T-cell (primary cell): ENCODE data around the gene ACCS. TPM values are rescaled to one million over a fixed set of nuclear protein-coding genes. Genes with fewer than 3 reads are reported as not detected.

Experiments used
- ATAC-seq, 4 experiments: fragments of 200-7000 bp in 3 of 4; fragments of 150-1000 bp in 1 of 4; cut with Tn5 transposase; replicated peaks in 1 of 4; 1 replicate in 3 of 4; 2 replicates in 1 of 4; pipeline ENCODE4 v1.10.0; 2021; ENCODE audit warnings: moderate library complexity in 3 of 4, mild to moderate bottlenecking in 2 of 4, moderate number of reproducible peaks in 1 of 4
- CTCF ChIA-PET, 2 donors: fragments of 300-600 bp; sonication (Branson Sonifier 250); formaldehyde crosslinking; loops; one replicate each; lab custom pipeline; 2022; ENCODE audit warnings: antibody characterized with exemption in 2 of 2; lab: Charles Lee
- POLR2A ChIA-PET, 2 donors: fragments of 300-600 bp; sonication (Branson Sonifier 250); formaldehyde crosslinking; loops; one replicate each; lab custom pipeline; 2022; ENCODE audit warnings: antibody characterized with exemption in 2 of 2; lab: Charles Lee
- DNase-seq, 35 experiments: peaks; one replicate each; pipeline versions ENCODE4 v3.0.0 to v3.0.0-alpha.2; 2013 to 2023
- H3K27ac ChIP-seq: one replicate; pipeline ENCODE4 v1.5.1; 2013; ENCODE audit warnings: low read length
- H3K27me3 ChIP-seq, 2 experiments: replicated peaks in 1 of 2; 1 replicate in 1 of 2; 2 replicates in 1 of 2; pipeline versions ENCODE4 v1.6.1 to v1.7.0; 2013; ENCODE audit warnings: low read length in 1 of 2, mixed read lengths in 1 of 2; ENCODE audit not compliant: control insufficient read depth in 2 of 2, insufficient read depth in 2 of 2; ENCODE audit errors: extremely low read depth in 1 of 2
- H3K36me3 ChIP-seq, 2 donors: 1 replicate in 1 of 2; 2 replicates in 1 of 2; pipeline versions ENCODE4 v1.6.1 to v1.7.0; 2013; ENCODE audit warnings: low read length in 1 of 2; ENCODE audit not compliant: control insufficient read depth in 2 of 2, insufficient read depth in 1 of 2; ENCODE audit errors: extremely low read depth in 1 of 2
- H3K4me1 ChIP-seq, 2 experiments: 1 replicate in 1 of 2; 2 replicates in 1 of 2; pipeline versions ENCODE4 v1.6.1 to v1.7.0; 2013; ENCODE audit warnings: low read length in 2 of 2, mixed read lengths in 1 of 2; ENCODE audit not compliant: insufficient read depth in 2 of 2, control insufficient read depth in 1 of 2; ENCODE audit errors: extremely low read depth in 1 of 2
- H3K4me3 ChIP-seq, 2 donors: 1 replicate in 1 of 2; 2 replicates in 1 of 2; pipeline versions ENCODE4 v1.5.1 to v1.7.0; 2013; ENCODE audit warnings: mild to moderate bottlenecking in 2 of 2, low read length in 1 of 2, moderate library complexity in 1 of 2; ENCODE audit not compliant: control insufficient read depth in 1 of 2; ENCODE audit errors: extremely low read depth in 1 of 2
- H3K9me3 ChIP-seq: 2 replicates; pipeline ENCODE4 v1.7.0; 2013
- H3K27ac Mint-ChIP-seq, 2 donors: one replicate each; pipeline ENCODE4 v1.8.0; 2020 to 2021; ENCODE audit warnings: mild to moderate bottlenecking in 2 of 2, mixed read lengths in 2 of 2
- H3K27me3 Mint-ChIP-seq, 2 donors: one replicate each; pipeline ENCODE4 v1.8.0; 2021 to 2022; ENCODE audit warnings: mixed read lengths in 2 of 2
- H3K36me3 Mint-ChIP-seq: one replicate; pipeline ENCODE4 v1.8.0; 2021; ENCODE audit warnings: mixed read lengths
- H3K4me1 Mint-ChIP-seq, 3 donors: one replicate each; pipeline ENCODE4 v1.8.0; 2020 to 2022; ENCODE audit warnings: mixed read lengths in 3 of 3, mild to moderate bottlenecking in 1 of 3
- H3K4me3 Mint-ChIP-seq, 3 donors: one replicate each; pipeline ENCODE4 v1.8.0; 2020 to 2022; ENCODE audit warnings: mild to moderate bottlenecking in 3 of 3, mixed read lengths in 3 of 3, moderate library complexity in 3 of 3
- H3K9me3 Mint-ChIP-seq, 3 donors: one replicate each; pipeline ENCODE4 v1.8.0; 2020 to 2022; ENCODE audit warnings: mixed read lengths in 3 of 3
- WGBS: methylation state at CpG from one replicate; pipeline ENCODE4 v1.1.5; 2013; ENCODE audit warnings: missing lambda C conversion rate; ENCODE audit not compliant: insufficient coverage; 5-methylcytosine and 5-hydroxymethylcytosine counted together
- total RNA-seq, 35 experiments: library from RNA in 6 of 35; stranded (reverse) in 6 of 35; fragments of 120-200 nt in 1 of 35; gene quantifications; one replicate each; pipeline versions ENCODE4 v1.2.1 to v1.2.4 and lab custom pipeline; 2013 to 2026

Gene ACCS
- total RNA-seq, 5 donors from 2014 or later (not counting 1 experiment from before 2014, with no cell fraction given) = 18.9 to 66.4 (median 27.5) TPM

GRCh38 chr11:44113018-44113417 is 46.9 kb downstream of the ACCS start:
- CTCF ChIA-PET = no interaction called here
- WGBS = 86% methylated on average over 1 of the region's 3 CpGs

GRCh38 chr11:44113572-44113971 is 47.5 kb downstream of the ACCS start:
- CTCF ChIA-PET = interaction anchor here in 1 of 2 donors (0.5 kb wide), 1 partner anchor 40 kb away, joined by 5 read pairs; no protein-coding TSS in a partner anchor
- Mint-ChIP-seq H3K4me3 (no peak overlapping the region), H3K27ac (no peak overlapping the region), H3K36me3 (peaks cover 66% of the 10 kb centered on the region), H3K9me3 (no peaks in the 10 kb centered on the region), H3K4me1 (peaks cover 7 to 10% (median 8%) of the 10 kb centered on the region in 3 donors), H3K27me3 (no peaks in the 10 kb centered on the region)
- Histone ChIP-seq H3K27me3 (no peaks in the 10 kb centered on the region), H3K4me3 (no peak overlapping the region), H3K27ac (no peak overlapping the region), H3K4me1 (no peaks in the 10 kb centered on the region), H3K9me3 (no peaks in the 10 kb centered on the region), H3K36me3 (peaks cover 0 to 62% of the 10 kb centered on the region in 2 donors)
- 92% methylated on average over 2 of the region's 3 CpGs for WGBS
- ATAC-seq = no peak
- no peak for DNase-seq
- POLR2A ChIA-PET = no interaction called here

More at GRCh38 chr11:44113018-44113417, 46.9 kb downstream of the ACCS start:
- ATAC-seq = no peak
- Histone ChIP-seq H3K4me1 (no peaks in the 10 kb centered on the region), H3K27ac (no peak overlapping the region), H3K36me3 (peaks cover 0 to 66% of the 10 kb centered on the region in 2 donors), H3K27me3 (no peaks in the 10 kb centered on the region), H3K9me3 (no peaks in the 10 kb centered on the region), H3K4me3 (no peak overlapping the region)
- Mint-ChIP-seq H3K27me3 (no peaks in the 10 kb centered on the region), H3K9me3 (no peaks in the 10 kb centered on the region), H3K36me3 (peaks cover 65% of the 10 kb centered on the region), H3K4me1 (peaks cover 7 to 10% (median 8%) of the 10 kb centered on the region in 3 donors), H3K27ac (no peak overlapping the region), H3K4me3 (no peak overlapping the region)
- POLR2A ChIA-PET = no interaction called here
- DNase-seq = no peak

DNA sequence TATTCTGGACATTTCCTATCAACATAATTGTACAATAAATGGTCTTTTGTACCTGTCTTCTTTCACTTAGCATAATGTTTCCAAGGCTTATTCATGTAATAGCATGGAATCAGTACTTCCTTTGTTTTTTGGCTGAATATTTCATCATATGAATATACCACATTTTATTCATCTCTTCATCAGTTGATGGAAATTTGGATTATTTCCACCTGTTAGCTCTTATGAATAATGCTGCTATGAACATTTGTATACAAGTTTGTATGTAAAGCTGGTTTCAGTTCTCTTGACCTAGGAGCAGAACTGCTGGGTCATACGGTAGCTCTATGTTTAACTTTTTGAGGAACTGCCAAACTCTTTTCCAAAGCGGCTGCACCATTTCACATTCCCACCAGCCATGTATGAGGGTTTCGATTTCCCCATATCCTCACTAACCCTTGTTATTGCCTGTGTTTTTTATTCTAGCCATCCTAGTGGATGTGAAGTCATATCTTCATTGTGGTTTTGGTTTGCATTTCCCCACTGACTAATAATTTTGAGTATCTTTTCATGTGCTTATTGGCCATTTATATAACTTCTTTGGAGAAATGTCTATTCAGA is 50.3 kb downstream of the ACCS start:
- DNase-seq (no peak), ATAC-seq (no peak)
- H3K27me3 Mint-ChIP-seq = no peaks in the 10 kb centered on the region
- CTCF ChIA-PET = interaction anchor here in 1 of 2 donors (0.7 kb wide), 1 partner anchor 416 kb away, joined by 5 read pairs; no protein-coding TSS in a partner anchor
- peaks cover 0 to 65% of the 10 kb centered on the region in 2 donors for H3K36me3 ChIP-seq
- no peak overlapping the region for H3K4me3 Mint-ChIP-seq
- H3K27me3 ChIP-seq = no peaks in the 10 kb centered on the region
- H3K4me1 Mint-ChIP-seq = no peaks in the 10 kb centered on the region
- no CpG with 5 or more reads among the region's 3 CpGs for WGBS
- no peaks in the 10 kb centered on the region for H3K9me3 ChIP-seq
- H3K4me1 ChIP-seq = no peaks in the 10 kb centered on the region
- POLR2A ChIA-PET = interaction anchor here in 1 of 2 donors (0.6 kb wide), 1 partner anchor 815 kb away, joined by 6 read pairs; no protein-coding TSS in a partner anchor
- H3K9me3 Mint-ChIP-seq = no peaks in the 10 kb centered on the region
- no peak overlapping the region for H3K27ac ChIP-seq
- peaks cover 83% of the 10 kb centered on the region for H3K36me3 Mint-ChIP-seq
- no peak overlapping the region for H3K4me3 ChIP-seq
- no peak overlapping the region for H3K27ac Mint-ChIP-seq

- H3K27me3 ChIP-seq = no peaks in the 10 kb centered on the region
- no peak overlapping the region for H3K27ac ChIP-seq
- no peaks in the 10 kb centered on the region for H3K9me3 ChIP-seq
- ChIA-PET POLR2A (no interaction called here), CTCF (interaction anchor here in 1 of 2 donors (0.6 kb wide), 1 partner anchor 1710 kb away, joined by 4 read pairs; no protein-coding TSS in a partner anchor)
- no peak overlapping the region for H3K27ac Mint-ChIP-seq
- peaks cover 0 to 50% of the 10 kb centered on the region in 2 donors for H3K36me3 ChIP-seq
- no peaks in the 10 kb centered on the region for H3K9me3 Mint-ChIP-seq
- H3K4me3 Mint-ChIP-seq = no peak overlapping the region
- no peak overlapping the region for H3K4me3 ChIP-seq
- peak in 1 of 35 experiments; percentile 5 for DNase-seq
- H3K4me1 Mint-ChIP-seq = peaks cover 0 to 6% (median 0%) of the 10 kb centered on the region in 3 donors
- peaks cover 80% of the 10 kb centered on the region for H3K36me3 Mint-ChIP-seq
- WGBS = 100% methylated on average over 1 of the region's 5 CpGs
- ATAC-seq = no peak
- no peaks in the 10 kb centered on the region for H3K27me3 Mint-ChIP-seq
- no peaks in the 10 kb centered on the region for H3K4me1 ChIP-seq
These were observed 54.1 kb downstream of the ACCS start for GRCh38 chr11:44120169-44120568.

GRCh38 chr11:44125598-44125997 is 59.5 kb downstream of the ACCS start:
- H3K27me3 Mint-ChIP-seq = no peaks in the 10 kb centered on the region
- WGBS = no CpG with 5 or more reads among the region's 4 CpGs
- ATAC-seq (no peak), DNase-seq (no peak)
- ChIA-PET POLR2A (interaction anchor here in 1 of 2 donors (0.6 kb wide), 1 partner anchor 221 kb away, joined by 3 read pairs; no protein-coding TSS in a partner anchor), CTCF (no interaction called here)
- H3K4me3 Mint-ChIP-seq = no peak overlapping the region
- Histone ChIP-seq H3K27me3 (no peaks in the 10 kb centered on the region), H3K4me3 (no peak overlapping the region), H3K36me3 (peaks cover 9 to 72% of the 10 kb centered on the region in 2 donors), H3K27ac (no peak overlapping the region), H3K9me3 (no peaks in the 10 kb centered on the region), H3K4me1 (no peaks in the 10 kb centered on the region)
- no peak overlapping the region for H3K27ac Mint-ChIP-seq
- peaks cover 83% of the 10 kb centered on the region for H3K36me3 Mint-ChIP-seq
- H3K4me1 Mint-ChIP-seq = peaks cover 0 to 6% (median 0%) of the 10 kb centered on the region in 3 donors
- no peaks in the 10 kb centered on the region for H3K9me3 Mint-ChIP-seq

DNA sequence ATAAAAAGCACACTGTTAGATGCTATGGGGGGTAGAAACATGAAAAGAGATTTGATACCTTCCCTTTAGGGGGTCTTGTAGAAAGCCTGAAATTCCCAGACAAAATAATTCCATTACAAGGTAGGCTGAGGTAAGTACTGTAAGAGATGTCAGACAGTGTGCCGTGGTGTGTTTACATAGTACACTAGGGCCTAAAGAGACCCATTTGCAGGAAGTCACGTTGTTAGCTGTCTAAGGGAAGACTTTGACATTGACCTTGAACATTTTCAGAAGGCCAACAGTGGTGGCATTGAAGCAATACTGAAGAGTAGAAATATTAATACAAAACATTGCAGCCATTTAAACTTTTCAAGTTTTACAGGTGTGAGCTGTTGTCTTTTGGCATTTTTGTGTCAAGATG is 60.2 kb downstream of the ACCS start:
- ChIA-PET POLR2A (interaction anchor here in 1 of 2 donors (0.6 kb wide), 1 partner anchor 221 kb away, joined by 3 read pairs; no protein-coding TSS in a partner anchor), CTCF (no interaction called here)
- H3K4me3 Mint-ChIP-seq = no peak overlapping the region
- Histone ChIP-seq H3K4me1 (no peaks in the 10 kb centered on the region), H3K9me3 (no peaks in the 10 kb centered on the region), H3K36me3 (peaks cover 9 to 79% of the 10 kb centered on the region in 2 donors), H3K27ac (no peak overlapping the region), H3K4me3 (no peak overlapping the region), H3K27me3 (no peaks in the 10 kb centered on the region)
- ATAC-seq = no peak
- WGBS = 86% methylated on average over 2 of the region's 2 CpGs
- no peak for DNase-seq
- H3K27ac Mint-ChIP-seq = no peak overlapping the region
- no peaks in the 10 kb centered on the region for H3K27me3 Mint-ChIP-seq
- no peaks in the 10 kb centered on the region for H3K9me3 Mint-ChIP-seq
- H3K4me1 Mint-ChIP-seq = peaks cover 0 to 6% (median 0%) of the 10 kb centered on the region in 3 donors
- H3K36me3 Mint-ChIP-seq = peaks cover 81% of the 10 kb centered on the region
